K562 (cell line): ENCODE measurements around the gene C1orf116. TPM values are rescaled to one million over a fixed set of nuclear protein-coding genes. Genes with fewer than 3 reads are reported as not detected.

ENCODE experiments used
- CBFA2T3 ChIP-seq: fragments of 450-650 bp; IDR thresholded peaks from 2 replicates; pipeline ENCODE4 v1.6.1; 2017
- ESRRA ChIP-seq: fragments of 450-650 bp; IDR thresholded peaks from 2 replicates; pipeline ENCODE4 v1.6.1; 2014; ENCODE audit warnings: low read depth, mild to moderate bottlenecking, moderate library complexity, borderline replicate concordance
- FIP1L1 ChIP-seq: fragments of 200-400 bp; formaldehyde crosslinking; IDR thresholded peaks from 2 replicates; pipeline ENCODE4 v1.6.1; 2018; ENCODE audit warnings: mild to moderate bottlenecking, low read depth, low read length; ENCODE audit not compliant: poor library complexity, severe bottlenecking
- FOXK2 ChIP-seq, 2 experiments: fragments of 450-650 bp; IDR thresholded peaks in 1 of 2; conservative IDR thresholded peaks in 1 of 2; 2 replicates each; pipeline ENCODE4 v1.6.1; 2016; ENCODE audit warnings: low read depth in 2 of 2, mild to moderate bottlenecking in 1 of 2
- L3MBTL2 ChIP-seq: fragments of 450-650 bp; IDR thresholded peaks from 2 replicates; pipeline ENCODE4 v1.6.1; 2016; ENCODE audit warnings: mild to moderate bottlenecking, moderate library complexity
- LCOR ChIP-seq: sonication (generic); formaldehyde crosslinking; IDR thresholded peaks from 2 replicates; pipeline ENCODE4 v1.8.0; 2022; ENCODE audit warnings: mild to moderate bottlenecking, missing genetic modification reagents
- LEF1 ChIP-seq: fragments of 450-650 bp; IDR thresholded peaks from 2 replicates; pipeline ENCODE4 v1.6.1; 2016; ENCODE audit warnings: mild to moderate bottlenecking
- MTA1 ChIP-seq: fragments of 450-650 bp; IDR thresholded peaks from 2 replicates; pipeline ENCODE4 v1.6.1; 2017; ENCODE audit warnings: borderline replicate concordance
- POLR2H ChIP-seq: IDR thresholded peaks from 2 replicates; pipeline ENCODE4 v1.6.1; 2016; ENCODE audit warnings: missing genetic modification characterization, low read depth, mild to moderate bottlenecking, control low read depth, missing compliant biosample characterization, moderate library complexity
- XRCC5 ChIP-seq: fragments of 200-400 bp; formaldehyde crosslinking; IDR thresholded peaks from 2 replicates; pipeline ENCODE4 v1.6.1; 2017; ENCODE audit warnings: low read depth, mild to moderate bottlenecking, low read length
- ZBTB17 ChIP-seq: fragments of 450-650 bp; formaldehyde crosslinking; IDR thresholded peaks from 2 replicates; pipeline ENCODE4 v1.4.0; 2020; ENCODE audit warnings: mild to moderate bottlenecking
- ZFPM2 ChIP-seq: fragments of 250-450 bp; sonication (Bioruptor Pico); IDR thresholded peaks from 2 replicates; pipeline ENCODE4 v1.5.1; 2022; ENCODE audit warnings: mild to moderate bottlenecking
- polyA plus RNA-seq, 8 experiments: library from polyadenylated mRNA; depleted of rRNA in 4 of 8; stranded (reverse) in 5 of 8; unstranded in 3 of 8; fragments of >200 nt; fragmentation: Nextera tagmentation in 2 of 8; fragmentation: Illumina TruSeq in 1 of 8; extraction: Ambion mirVana in 2 of 8; extraction: Trizol in 1 of 8; gene quantifications; 2 replicates each; pipeline versions ENCODE4 v1.2.1 to v1.2.3, GENCODE V29; 2011 to 2014; ENCODE audit warnings: inconsistent platforms in 1 of 8, missing spikeins in 1 of 8
- total RNA-seq, 7 experiments: library from RNA; depleted of rRNA in 6 of 7; stranded (reverse); fragments of >200 nt in 6 of 7; fragmentation: Illumina TruSeq in 2 of 7; extraction: Trizol in 2 of 7; gene quantifications; 2 replicates each; pipeline versions ENCODE4 v1.2.1 to v1.2.3, GENCODE V29; 2011 to 2021; ENCODE audit warnings: low replicate concordance in 1 of 7
- TF ChIP-seq, protein P1 (sequence below), 2 experiments: fragments of 150-350 bp in 1 of 2; IDR thresholded peaks; 2 replicates each; pipeline ENCODE4 v1.6.1; 2012 to 2016; ENCODE audit warnings: low read depth in 2 of 2, low read length in 2 of 2, mild to moderate bottlenecking in 1 of 2, moderate library complexity in 1 of 2
- TF ChIP-seq, protein P2 (sequence below): sonication (generic); formaldehyde crosslinking; IDR thresholded peaks from 2 replicates; pipeline ENCODE4 v1.8.1; 2023; ENCODE audit warnings: mild to moderate bottlenecking, missing genetic modification reagents
- TF ChIP-seq, protein P3 (sequence below): fragments of 450-650 bp; IDR thresholded peaks from 2 replicates; pipeline ENCODE4 v1.6.1; 2017; ENCODE audit warnings: antibody characterized with exemption, mild to moderate bottlenecking
- TF ChIP-seq, protein P4 (sequence below): sonication (generic); formaldehyde crosslinking; IDR thresholded peaks from 2 replicates; pipeline ENCODE4 v1.9.0; 2022; ENCODE audit warnings: mild to moderate bottlenecking, missing genetic modification reagents

The C1orf116 gene
- total and polyA plus RNA-seq, 9 of the 15 experiments (the other 6 are each of a cell fraction or from before 2014, with no cell fraction given), result 0.62 to 3.0 (median 0.95) TPM

DNA sequence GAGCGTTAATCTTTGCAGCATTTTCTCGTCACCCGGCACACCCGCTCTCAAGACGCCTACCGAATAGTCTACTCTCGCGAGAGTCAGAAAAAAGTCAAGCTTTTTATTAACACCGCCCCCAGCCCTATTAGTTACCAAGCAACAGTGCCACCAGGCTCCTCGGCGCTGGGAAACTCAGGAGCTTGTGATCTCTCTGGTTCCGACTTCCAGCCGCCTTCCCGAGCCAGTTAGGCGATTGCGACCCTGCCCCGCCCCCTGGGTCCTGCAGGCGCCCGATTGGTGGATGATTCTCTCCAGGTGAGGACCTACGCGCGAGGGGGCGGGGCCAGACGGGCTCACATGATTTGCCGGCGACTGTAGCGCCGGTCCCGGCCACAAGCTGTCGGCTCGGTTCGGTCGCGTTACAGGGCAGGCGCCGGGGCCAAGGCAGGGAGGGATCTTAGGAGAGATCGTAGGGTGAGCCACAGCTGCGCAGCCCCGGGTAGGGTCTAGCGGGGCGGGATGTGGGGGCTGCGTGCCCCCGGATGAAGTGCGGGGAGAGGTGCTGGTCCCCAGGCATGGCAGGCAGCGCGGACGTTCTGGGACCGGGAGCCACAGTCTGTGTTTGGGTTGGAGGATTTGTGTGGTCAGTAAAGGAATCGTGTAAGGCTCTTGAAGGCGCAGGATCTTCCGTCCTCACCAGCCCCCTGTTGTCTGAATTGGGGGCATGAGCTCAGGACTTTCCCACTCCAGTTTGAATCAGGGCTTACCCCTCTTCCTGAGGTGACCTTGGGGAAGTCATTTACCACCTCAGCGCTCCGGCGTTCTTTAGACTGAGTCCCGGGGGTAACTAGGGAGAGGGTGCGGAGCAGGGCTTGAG lies 20.6 kb upstream of the C1orf116 start, which contains the start of gene PFKFB2 (continued):
- TF ChIP-seq, protein P1, sequence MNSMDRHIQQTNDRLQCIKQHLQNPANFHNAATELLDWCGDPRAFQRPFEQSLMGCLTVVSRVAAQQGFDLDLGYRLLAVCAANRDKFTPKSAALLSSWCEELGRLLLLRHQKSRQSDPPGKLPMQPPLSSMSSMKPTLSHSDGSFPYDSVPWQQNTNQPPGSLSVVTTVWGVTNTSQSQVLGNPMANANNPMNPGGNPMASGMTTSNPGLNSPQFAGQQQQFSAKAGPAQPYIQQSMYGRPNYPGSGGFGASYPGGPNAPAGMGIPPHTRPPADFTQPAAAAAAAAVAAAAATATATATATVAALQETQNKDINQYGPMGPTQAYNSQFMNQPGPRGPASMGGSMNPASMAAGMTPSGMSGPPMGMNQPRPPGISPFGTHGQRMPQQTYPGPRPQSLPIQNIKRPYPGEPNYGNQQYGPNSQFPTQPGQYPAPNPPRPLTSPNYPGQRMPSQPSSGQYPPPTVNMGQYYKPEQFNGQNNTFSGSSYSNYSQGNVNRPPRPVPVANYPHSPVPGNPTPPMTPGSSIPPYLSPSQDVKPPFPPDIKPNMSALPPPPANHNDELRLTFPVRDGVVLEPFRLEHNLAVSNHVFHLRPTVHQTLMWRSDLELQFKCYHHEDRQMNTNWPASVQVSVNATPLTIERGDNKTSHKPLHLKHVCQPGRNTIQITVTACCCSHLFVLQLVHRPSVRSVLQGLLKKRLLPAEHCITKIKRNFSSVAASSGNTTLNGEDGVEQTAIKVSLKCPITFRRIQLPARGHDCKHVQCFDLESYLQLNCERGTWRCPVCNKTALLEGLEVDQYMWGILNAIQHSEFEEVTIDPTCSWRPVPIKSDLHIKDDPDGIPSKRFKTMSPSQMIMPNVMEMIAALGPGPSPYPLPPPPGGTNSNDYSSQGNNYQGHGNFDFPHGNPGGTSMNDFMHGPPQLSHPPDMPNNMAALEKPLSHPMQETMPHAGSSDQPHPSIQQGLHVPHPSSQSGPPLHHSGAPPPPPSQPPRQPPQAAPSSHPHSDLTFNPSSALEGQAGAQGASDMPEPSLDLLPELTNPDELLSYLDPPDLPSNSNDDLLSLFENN (IDR thresholded peaks at IDR 0.05; ENCODE audit: low read depth in 2 of 2, low read length in 2 of 2), result peak in 1 of 2 experiments; percentile 74; a peak in 2 of 4 replicates
- TF ChIP-seq FIP1L1, result peak; percentile 85
- TF ChIP-seq ZFPM2, result no peak
- TF ChIP-seq, protein P2, sequence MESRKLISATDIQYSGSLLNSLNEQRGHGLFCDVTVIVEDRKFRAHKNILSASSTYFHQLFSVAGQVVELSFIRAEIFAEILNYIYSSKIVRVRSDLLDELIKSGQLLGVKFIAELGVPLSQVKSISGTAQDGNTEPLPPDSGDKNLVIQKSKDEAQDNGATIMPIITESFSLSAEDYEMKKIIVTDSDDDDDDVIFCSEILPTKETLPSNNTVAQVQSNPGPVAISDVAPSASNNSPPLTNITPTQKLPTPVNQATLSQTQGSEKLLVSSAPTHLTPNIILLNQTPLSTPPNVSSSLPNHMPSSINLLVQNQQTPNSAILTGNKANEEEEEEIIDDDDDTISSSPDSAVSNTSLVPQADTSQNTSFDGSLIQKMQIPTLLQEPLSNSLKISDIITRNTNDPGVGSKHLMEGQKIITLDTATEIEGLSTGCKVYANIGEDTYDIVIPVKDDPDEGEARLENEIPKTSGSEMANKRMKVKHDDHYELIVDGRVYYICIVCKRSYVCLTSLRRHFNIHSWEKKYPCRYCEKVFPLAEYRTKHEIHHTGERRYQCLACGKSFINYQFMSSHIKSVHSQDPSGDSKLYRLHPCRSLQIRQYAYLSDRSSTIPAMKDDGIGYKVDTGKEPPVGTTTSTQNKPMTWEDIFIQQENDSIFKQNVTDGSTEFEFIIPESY (CRISPR knock-in tag), result peak; percentile 31; the same call in 1 of the 2 replicates
- TF ChIP-seq LCOR (CRISPR knock-in tag), result peak; percentile 86; the same call in 1 of the 2 replicates
- TF ChIP-seq FOXK2 (conservative IDR thresholded peaks at IDR 0.05 in 1 of 2, IDR thresholded peaks at IDR 0.05 in 1 of 2; ENCODE audit: low read depth in 2 of 2), result peak; percentile 9 to 58; a peak in 2 of 4 replicates
- TF ChIP-seq XRCC5, result peak; percentile 62
- peak; percentile 88 for TF ChIP-seq POLR2H (tag)
- TF ChIP-seq CBFA2T3, result no peak
- TF ChIP-seq, protein P3, sequence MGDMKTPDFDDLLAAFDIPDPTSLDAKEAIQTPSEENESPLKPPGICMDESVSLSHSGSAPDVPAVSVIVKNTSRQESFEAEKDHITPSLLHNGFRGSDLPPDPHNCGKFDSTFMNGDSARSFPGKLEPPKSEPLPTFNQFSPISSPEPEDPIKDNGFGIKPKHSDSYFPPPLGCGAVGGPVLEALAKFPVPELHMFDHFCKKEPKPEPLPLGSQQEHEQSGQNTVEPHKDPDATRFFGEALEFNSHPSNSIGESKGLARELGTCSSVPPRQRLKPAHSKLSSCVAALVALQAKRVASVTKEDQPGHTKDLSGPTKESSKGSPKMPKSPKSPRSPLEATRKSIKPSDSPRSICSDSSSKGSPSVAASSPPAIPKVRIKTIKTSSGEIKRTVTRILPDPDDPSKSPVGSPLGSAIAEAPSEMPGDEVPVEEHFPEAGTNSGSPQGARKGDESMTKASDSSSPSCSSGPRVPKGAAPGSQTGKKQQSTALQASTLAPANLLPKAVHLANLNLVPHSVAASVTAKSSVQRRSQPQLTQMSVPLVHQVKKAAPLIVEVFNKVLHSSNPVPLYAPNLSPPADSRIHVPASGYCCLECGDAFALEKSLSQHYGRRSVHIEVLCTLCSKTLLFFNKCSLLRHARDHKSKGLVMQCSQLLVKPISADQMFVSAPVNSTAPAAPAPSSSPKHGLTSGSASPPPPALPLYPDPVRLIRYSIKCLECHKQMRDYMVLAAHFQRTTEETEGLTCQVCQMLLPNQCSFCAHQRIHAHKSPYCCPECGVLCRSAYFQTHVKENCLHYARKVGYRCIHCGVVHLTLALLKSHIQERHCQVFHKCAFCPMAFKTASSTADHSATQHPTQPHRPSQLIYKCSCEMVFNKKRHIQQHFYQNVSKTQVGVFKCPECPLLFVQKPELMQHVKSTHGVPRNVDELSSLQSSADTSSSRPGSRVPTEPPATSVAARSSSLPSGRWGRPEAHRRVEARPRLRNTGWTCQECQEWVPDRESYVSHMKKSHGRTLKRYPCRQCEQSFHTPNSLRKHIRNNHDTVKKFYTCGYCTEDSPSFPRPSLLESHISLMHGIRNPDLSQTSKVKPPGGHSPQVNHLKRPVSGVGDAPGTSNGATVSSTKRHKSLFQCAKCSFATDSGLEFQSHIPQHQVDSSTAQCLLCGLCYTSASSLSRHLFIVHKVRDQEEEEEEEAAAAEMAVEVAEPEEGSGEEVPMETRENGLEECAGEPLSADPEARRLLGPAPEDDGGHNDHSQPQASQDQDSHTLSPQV, result 0 out of 2 replicates have a peak, but pooled peaks have one; percentile 21
- TF ChIP-seq MTA1, result 0 out of 2 replicates have a peak, but pooled peaks have one; percentile 23
- peak; percentile 90 for TF ChIP-seq L3MBTL2
- peak; percentile 39; the same call in 1 of the 2 replicates for TF ChIP-seq ZBTB17 (CRISPR knock-in tag)
- peak; percentile 93 for TF ChIP-seq ESRRA
- no peak for TF ChIP-seq LEF1
- TF ChIP-seq, protein P4, sequence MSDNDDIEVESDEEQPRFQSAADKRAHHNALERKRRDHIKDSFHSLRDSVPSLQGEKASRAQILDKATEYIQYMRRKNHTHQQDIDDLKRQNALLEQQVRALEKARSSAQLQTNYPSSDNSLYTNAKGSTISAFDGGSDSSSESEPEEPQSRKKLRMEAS, result peak; percentile 80
